Transverse colon (tissue), 4 donors: Measurements from ENCODE around the gene STAB1.

Experiments
- EP300 ChIP-seq: sonication (generic); formaldehyde crosslinking; IDR thresholded peaks from one replicate; pipeline ENCODE4 v1.6.1; 2017; ENCODE audit warnings: antibody characterized with exemption, low read depth
- POLR2A ChIP-seq: fragments of 450-650 bp; IDR thresholded peaks from one replicate; pipeline ENCODE4 v1.6.1; 2016; ENCODE audit warnings: antibody characterized with exemption, mild to moderate bottlenecking, moderate library complexity
- POLR2AphosphoS5 ChIP-seq, 3 donors: sonication (generic); formaldehyde crosslinking; IDR thresholded peaks; one replicate each; pipeline ENCODE4 v1.6.1; 2016; ENCODE audit warnings: antibody characterized with exemption in 3 of 3
- TF ChIP-seq, protein P1 (sequence below), 5 experiments: fragments of 200-600 bp in 3 of 5; fragments of 450-650 bp in 2 of 5; sonication (generic) in 3 of 5; IDR thresholded peaks; 1 replicate in 2 of 5; 2 replicates in 3 of 5; pipeline ENCODE4 v1.5.1; 2016 to 2017; ENCODE audit warnings: antibody characterized with exemption in 5 of 5, inconsistent platforms in 3 of 5, mild to moderate bottlenecking in 2 of 5, moderate library complexity in 1 of 5

DNA sequence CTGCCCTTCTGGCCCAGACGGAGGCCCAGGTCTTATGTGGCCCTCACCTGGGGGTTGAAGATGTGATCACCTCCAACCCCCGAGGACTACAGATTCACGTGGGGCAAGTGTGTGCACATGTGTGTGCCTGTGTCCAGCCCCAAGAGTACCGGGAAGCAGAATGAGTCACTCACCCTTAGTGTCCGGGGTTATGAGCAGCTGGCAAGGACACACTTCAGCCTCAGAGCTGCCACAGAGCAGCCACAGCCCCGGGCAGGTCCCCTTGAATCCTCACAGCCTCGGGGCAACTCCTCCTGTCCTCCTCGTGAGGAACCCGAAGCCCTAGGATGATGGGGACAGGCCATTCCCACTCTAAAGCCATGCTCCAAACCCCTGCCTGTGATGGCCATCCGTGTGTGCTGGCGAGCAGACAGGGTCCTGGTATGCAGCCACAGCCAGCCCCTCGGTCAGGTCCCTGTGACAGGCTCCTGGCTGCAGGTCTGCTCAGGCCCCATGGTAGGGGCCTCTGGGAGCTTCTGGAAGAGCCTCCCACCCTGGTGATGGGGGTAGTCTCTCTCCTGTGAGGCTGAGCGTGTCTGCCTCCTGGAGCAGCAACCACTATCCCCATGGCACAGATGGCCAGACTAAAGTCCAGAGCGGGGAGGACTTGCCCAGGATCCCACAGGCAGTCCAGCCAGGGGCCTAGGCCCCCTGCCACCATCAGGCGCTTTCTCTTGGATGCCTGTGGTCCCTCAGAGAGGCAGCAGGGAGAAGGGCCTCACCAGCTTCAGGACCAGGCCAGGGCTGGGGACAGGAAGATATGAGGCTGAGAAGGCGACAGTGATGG lies 852 bp downstream of the STAB1 start:
- TF ChIP-seq POLR2A = no peak
- TF ChIP-seq, protein P1, sequence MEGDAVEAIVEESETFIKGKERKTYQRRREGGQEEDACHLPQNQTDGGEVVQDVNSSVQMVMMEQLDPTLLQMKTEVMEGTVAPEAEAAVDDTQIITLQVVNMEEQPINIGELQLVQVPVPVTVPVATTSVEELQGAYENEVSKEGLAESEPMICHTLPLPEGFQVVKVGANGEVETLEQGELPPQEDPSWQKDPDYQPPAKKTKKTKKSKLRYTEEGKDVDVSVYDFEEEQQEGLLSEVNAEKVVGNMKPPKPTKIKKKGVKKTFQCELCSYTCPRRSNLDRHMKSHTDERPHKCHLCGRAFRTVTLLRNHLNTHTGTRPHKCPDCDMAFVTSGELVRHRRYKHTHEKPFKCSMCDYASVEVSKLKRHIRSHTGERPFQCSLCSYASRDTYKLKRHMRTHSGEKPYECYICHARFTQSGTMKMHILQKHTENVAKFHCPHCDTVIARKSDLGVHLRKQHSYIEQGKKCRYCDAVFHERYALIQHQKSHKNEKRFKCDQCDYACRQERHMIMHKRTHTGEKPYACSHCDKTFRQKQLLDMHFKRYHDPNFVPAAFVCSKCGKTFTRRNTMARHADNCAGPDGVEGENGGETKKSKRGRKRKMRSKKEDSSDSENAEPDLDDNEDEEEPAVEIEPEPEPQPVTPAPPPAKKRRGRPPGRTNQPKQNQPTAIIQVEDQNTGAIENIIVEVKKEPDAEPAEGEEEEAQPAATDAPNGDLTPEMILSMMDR (IDR thresholded peaks at IDR 0.05) = no peak
- TF ChIP-seq POLR2AphosphoS5 (IDR thresholded peaks at IDR 0.05) = peak in 1 of 3 donors; percentile 19
- no peak for TF ChIP-seq EP300
